Ovary (tissue), 3 donors: ENCODE measurements around the gene MAB21L3.

Experiments used
- CTCF ChIP-seq, 3 donors: fragments of 450-650 bp in 2 of 3; fragments of 200-600 bp in 1 of 3; IDR thresholded peaks; one replicate each; pipeline versions ENCODE4 v1.5.1 to v1.8.0; 2016 to 2022; ENCODE audit warnings: antibody characterized with exemption in 3 of 3, mild to moderate bottlenecking in 1 of 3
- POLR2A ChIP-seq: fragments of 450-650 bp; IDR thresholded peaks from one replicate; pipeline ENCODE4 v1.6.1; 2017; ENCODE audit warnings: antibody characterized with exemption, mild to moderate bottlenecking, moderate library complexity
- donor health status: DM: no; HTN: no; CAD: no.

DNA sequence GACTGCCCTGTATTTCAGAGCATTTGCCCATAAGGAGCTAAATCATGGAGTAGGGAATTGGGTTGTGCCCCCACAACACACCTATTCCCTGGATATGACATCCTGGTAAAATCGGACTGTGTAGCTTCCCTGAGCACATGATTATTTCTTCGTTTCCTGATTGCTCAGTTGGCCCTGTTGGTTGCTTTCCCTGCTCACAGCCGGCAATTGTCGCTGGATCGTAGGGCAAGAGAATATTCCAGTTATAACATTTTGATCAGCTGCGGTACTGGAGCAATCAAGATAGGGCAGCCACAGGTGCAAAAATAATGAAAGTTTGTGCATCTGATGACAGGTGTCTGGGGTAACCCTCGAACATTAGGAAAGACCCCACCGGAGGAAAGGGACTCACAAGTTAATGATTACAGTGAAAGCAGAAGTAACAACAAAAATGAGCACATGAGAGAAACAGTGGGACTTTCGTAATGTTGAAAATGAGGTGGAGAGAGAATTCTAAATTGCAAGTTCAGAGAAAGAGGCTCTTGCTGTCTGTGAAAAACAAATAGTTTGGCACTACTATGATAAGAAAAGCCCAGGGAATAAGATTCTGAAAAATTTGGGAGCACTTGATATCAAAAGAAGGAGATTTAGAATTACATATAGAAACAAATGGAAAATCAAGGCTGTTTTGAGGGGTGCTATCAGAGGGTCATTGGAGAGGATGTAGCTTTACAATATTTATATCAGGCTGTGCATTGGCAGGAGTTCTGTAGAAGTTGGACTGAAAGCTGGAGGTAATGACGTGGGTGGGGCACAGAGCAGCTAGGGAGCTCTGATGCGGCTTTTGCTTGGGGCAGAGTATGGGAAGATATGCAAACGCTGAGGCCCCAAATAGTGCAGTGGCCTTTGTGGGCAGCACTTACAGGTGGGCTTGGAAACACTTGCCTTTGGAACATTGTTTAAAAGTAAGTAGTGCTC is at the start of gene MAB21L3:
- TF ChIP-seq CTCF (IDR thresholded peaks at IDR 0.05) (no peak), POLR2A (no peak)
